HG03066 (cell line): ENCODE results near the gene SMO.
"Not testable (repeated sequence)": the region's sequence is repeated elsewhere in the genome, so short reads cannot be mapped to it uniquely, and the experiment has no call there.

Experiments used
- ATAC-seq: cut with Tn5 transposase; IDR thresholded peaks from one replicate; pipeline ENCODE4 v1.9.1; 2021; ENCODE audit warnings: low read depth; ENCODE audit not compliant: unreplicated experiment

SMO gene

GRCh38 chr7:129169171-129169671, 19.2 kb upstream of the SMO start:
- ATAC-seq = no peak

DNA sequence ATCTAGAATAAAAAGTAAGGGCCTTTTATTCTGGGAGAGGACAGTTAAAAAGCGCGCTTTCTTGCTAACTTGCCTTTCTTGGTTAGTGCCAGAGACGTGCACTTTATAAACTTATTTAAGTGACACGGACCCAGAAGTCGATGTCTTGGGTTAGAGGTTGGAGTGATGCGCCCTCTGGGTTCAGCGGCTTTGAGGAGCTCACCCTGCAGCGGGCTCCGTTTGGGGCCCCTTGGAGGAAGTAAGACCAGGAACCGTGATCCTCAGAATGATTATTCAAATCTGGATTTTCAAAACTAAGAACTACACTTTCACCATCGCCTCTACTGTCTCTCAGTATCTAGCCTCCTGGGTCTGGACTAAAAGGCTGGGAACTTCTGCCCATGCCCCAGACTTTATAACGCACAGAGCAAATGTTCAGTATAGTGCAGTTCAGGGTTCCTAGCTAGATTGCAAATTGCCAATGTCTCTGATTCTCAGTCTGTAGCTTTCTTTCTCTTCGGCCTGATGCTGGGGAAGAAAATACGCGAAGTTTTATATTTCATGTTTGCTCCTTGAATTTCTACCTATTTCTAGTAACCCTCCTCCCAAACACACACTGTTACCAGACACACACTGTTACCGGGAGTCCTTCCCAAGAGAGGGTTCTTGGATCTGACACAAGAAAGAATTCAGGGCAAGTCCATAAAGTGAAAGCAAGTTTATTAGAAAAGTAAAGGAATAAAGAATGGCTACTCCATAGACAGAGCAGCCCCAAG, 18.6 kb upstream of the SMO start:
- ATAC-seq = peak; percentile 69

DNA sequence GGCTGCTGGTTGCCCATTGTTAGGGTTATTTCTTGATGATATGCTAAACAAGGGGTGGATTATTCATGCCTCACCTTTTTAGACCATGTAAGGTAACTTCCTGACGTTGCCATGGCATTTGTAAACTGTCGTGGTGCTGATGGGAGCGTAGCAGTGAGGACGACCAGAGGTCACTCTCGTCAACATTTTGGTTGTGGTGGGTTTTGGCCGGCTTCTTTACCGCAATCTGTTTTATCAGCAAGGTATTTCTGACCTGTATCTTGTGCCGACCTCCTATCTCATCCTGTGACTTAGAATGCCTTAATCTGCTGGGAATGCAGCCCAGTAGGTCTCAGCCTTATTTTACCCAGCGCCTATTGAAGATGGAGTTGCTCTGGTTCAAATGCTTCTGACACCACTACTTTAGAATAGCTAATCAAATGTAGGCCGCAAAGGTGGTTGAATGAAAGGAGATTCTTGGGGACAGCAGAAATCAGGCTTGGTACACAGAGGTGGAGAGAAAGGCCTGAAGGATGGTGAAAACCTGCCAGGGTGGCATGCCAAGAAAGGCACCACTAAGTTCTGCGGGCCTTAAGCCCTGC, 17.9 kb upstream of the SMO start:
- ATAC-seq = no peak

DNA sequence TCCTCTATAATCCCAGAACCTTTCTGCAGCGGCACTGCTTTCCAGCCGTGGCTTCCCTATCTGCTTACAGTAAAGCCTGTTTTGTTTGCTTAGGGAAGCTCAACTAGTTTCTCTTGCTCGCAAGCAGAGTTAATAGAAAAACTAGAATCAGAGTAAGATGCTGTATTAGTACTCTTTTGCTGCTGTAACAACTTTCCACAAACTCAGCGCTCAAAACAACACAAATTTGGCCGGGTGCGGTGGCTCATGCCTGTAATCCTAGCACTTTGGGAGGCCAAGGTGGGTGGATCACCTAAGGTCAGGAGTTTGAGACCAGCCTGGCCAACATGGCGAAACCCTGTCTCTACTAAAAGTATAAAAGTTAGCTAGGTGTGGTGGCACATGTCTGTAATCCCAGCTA, 14.6 kb upstream of the SMO start:
- ATAC-seq = not testable (repeated sequence)

- ATAC-seq = no peak
Measured at GRCh38 chr7:129176916-129177710, 11.3 kb upstream of the SMO start.

DNA sequence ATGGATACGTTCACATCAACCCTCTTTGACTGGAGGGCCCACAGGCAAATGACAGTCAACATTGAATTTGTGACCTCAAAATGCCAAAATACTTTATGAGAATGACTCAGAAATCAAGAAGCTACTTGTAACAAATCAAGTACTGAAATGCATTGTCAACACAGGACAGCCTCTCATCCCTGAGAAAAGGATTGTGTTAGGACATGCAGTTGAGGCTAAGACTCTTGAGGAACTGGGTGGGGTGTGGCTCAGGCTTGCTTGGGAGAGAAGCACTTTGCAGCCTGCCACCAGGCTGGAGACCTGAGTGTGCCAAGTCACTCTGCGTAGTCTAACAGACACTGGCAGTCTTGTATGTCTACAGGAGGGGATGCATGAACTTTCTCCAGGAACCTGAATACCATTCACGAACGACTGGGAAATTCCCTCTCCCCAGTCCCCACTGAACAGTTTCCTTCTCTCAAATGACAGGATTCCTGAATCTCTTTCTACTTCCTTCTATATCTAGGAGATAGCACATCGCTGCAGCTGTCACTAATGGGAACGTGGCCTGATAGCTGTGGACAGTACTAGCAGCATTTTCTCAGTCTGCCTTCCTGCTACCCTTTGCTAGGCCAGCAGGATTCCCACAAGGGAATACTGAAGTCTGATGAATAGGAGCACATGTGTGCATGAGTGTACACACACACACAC, 3.3 kb upstream of the SMO start:
- no peak for ATAC-seq

- no peak for ATAC-seq
Measured at GRCh38 chr7:129186749-129187260, 1.6 kb upstream of the SMO start.

- ATAC-seq = no peak
Measured at GRCh38 chr7:129187681-129188371, 607 bp upstream of the SMO start.

DNA sequence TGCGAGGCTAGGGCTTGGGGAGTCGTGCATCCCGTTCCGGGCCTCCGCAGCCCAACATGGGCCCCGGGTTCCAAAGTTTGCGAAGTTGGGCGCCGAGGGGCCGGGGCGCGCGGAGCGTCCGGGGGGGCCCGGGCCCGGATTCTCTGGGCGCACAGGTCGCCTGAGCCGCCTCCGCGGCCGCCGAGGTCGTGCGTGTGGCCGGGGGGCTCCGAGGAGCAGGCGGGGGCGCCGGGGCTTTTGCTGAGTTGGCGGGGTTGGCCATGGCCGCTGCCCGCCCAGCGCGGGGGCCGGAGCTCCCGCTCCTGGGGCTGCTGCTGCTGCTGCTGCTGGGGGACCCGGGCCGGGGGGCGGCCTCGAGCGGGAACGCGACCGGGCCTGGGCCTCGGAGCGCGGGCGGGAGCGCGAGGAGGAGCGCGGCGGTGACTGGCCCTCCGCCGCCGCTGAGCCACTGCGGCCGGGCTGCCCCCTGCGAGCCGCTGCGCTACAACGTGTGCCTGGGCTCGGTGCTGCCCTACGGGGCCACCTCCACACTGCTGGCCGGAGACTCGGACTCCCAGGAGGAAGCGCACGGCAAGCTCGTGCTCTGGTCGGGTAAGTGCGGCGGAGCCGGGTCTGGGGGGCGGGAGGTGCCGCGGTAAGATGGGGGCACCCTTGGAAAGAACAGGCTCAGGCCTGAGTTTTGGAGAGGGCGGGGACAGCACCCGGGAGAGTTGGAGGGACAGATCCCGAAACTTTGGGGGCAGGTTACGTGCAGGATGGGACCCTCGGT, 643 bp downstream of the SMO start:
- no peak for ATAC-seq

GRCh38 chr7:129189661-129190310, 1.4 kb downstream of the SMO start:
- no peak for ATAC-seq

- no peak for ATAC-seq
Measured at GRCh38 chr7:129191272-129191671, 2.8 kb downstream of the SMO start.

GRCh38 chr7:129193892-129194291, 5.5 kb downstream of the SMO start:
- no peak for ATAC-seq

DNA sequence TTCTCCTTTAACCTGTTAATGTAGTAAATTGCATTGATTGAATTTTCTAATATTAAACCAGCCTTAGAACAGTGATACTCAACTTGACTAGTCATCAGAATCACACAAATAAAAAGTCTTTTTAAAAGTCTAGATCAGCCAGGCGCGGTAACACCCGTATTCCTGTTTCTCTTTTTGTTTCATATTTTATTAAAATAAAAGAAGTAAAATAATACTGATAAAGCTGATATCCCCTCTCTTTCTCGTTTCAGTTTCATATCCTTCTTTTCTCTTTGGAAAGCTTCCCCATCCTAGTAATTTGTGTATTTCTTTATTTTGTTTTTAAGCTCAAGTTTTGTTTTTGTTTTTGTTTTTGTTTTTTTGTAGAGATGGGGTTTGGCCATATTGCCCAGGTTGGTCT, 9.3 kb downstream of the SMO start:
- no peak for ATAC-seq

DNA sequence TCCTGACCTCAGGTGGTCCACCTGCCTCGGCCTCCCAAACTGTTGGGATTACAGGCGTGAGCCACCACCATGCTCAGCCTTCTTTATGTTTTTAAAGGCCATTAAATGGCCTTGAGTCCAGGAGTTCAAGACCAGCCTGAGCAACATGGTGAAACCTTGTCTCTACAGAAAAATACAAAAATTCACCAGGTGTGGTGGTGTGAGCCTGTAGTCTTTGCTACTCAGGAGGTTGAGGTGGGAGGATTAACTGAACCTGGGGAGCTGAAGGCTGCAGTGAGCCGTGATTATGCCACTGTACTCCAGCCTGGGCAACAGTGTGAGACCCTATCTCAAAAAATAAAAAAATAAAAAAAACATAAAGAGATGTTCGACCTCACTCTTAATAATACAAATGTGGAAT, 11.0 kb downstream of the SMO start:
- ATAC-seq = no peak

GRCh38 chr7:129202058-129202777, 13.8 kb downstream of the SMO start:
- no peak for ATAC-seq

- ATAC-seq = no peak
Measured at GRCh38 chr7:129203050-129203741, 14.8 kb downstream of the SMO start.

- no peak for ATAC-seq
Measured at GRCh38 chr7:129205126-129205818, 16.8 kb downstream of the SMO start.
